ENCODE results near the gene DBN1. TPM values are rescaled to one million over a fixed set of nuclear protein-coding genes. Genes with fewer than 3 reads are reported as not detected.

The DBN1 gene
- total RNA-seq (ENCODE audit: low replicate concordance), result 113 and 338 TPM in 2 replicates

- Mint-ChIP-seq H3K9me3 (no peaks in the 10 kb centered on the region), H3K27me3 (ENCODE audit: insufficient read depth, low read depth) (peaks cover 27% of the 10 kb centered on the region), H3K27ac (peak within 1 kb of the TSS; percentile 72), H3K4me1 (peaks cover 62% of the 10 kb centered on the region), H3K36me3 (peaks cover 8% of the 10 kb centered on the region), H3K4me3 (peak within 1 kb of the TSS; percentile 90)
- H3K4me3 ChIP-seq, result peak within 1 kb of the TSS; percentile 100
- peak within 1 kb of the TSS; percentile 95 for H3K27ac ChIP-seq
- peaks cover 45% of the 10 kb centered on the region for H3K79me2 ChIP-seq (ENCODE audit: low read depth)
- no peaks in the 10 kb centered on the region for H3K27me3 ChIP-seq
- H3K9ac ChIP-seq, result peak within 1 kb of the TSS; percentile 93
- H2AFZ ChIP-seq (replicated peaks), result no peak within 1 kb of the TSS
- TF ChIP-seq, protein P1, sequence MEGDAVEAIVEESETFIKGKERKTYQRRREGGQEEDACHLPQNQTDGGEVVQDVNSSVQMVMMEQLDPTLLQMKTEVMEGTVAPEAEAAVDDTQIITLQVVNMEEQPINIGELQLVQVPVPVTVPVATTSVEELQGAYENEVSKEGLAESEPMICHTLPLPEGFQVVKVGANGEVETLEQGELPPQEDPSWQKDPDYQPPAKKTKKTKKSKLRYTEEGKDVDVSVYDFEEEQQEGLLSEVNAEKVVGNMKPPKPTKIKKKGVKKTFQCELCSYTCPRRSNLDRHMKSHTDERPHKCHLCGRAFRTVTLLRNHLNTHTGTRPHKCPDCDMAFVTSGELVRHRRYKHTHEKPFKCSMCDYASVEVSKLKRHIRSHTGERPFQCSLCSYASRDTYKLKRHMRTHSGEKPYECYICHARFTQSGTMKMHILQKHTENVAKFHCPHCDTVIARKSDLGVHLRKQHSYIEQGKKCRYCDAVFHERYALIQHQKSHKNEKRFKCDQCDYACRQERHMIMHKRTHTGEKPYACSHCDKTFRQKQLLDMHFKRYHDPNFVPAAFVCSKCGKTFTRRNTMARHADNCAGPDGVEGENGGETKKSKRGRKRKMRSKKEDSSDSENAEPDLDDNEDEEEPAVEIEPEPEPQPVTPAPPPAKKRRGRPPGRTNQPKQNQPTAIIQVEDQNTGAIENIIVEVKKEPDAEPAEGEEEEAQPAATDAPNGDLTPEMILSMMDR (IDR thresholded peaks at IDR 0.05), result no peak
- TF ChIP-seq EZH2phosphoT487 (IDR thresholded peaks at IDR 0.05), result no peak
- TF ChIP-seq EZH2 (IDR thresholded peaks at IDR 0.05), result no peak
- H3K4me1 ChIP-seq, result peaks cover 38% of the 10 kb centered on the region
- H3K36me3 ChIP-seq, result no peaks in the 10 kb centered on the region
- peaks cover 41% of the 10 kb centered on the region for H3F3A ChIP-seq (ENCODE audit: low read depth)
- H4K20me1 ChIP-seq (ENCODE audit: low read depth), result peaks cover 45% of the 10 kb centered on the region
- peak; percentile 89 for DNase-seq (ENCODE audit: low spot score)
- peak within 1 kb of the TSS; percentile 99 for H3K4me2 ChIP-seq
- no peaks in the 10 kb centered on the region for H3K9me3 ChIP-seq (ENCODE audit: low read depth)
Observed at GRCh38 chr5:177473443-177474001, at the start of gene DBN1. Gene DBN1 (minus strand): TSS chr5:177473634. CDS start chr5:177473521, 113 bp downstream.

- Mint-ChIP-seq H3K4me3 (no peak overlapping the region), H3K27ac (no peak overlapping the region), H3K4me1 (peaks cover 10% of the 10 kb centered on the region), H3K36me3 (peaks cover 22% of the 10 kb centered on the region), H3K9me3 (no peaks in the 10 kb centered on the region), H3K27me3 (ENCODE audit: insufficient read depth, low read depth) (peaks cover 3% of the 10 kb centered on the region)
- peaks cover 8% of the 10 kb centered on the region for H4K20me1 ChIP-seq (ENCODE audit: low read depth)
- H3K4me1 ChIP-seq, result no peaks in the 10 kb centered on the region
- no peak overlapping the region for H3K4me3 ChIP-seq
- no peaks in the 10 kb centered on the region for H3K9me3 ChIP-seq (ENCODE audit: low read depth)
- no peak overlapping the region for H3K9ac ChIP-seq
- H3K79me2 ChIP-seq (ENCODE audit: low read depth), result peaks cover 13% of the 10 kb centered on the region
- TF ChIP-seq, protein P1 (IDR thresholded peaks at IDR 0.05), result peak; percentile 15
- TF ChIP-seq EZH2phosphoT487 (IDR thresholded peaks at IDR 0.05), result no peak
- no peak for DNase-seq (ENCODE audit: low spot score)
- no peaks in the 10 kb centered on the region for H3K27me3 ChIP-seq
- H2AFZ ChIP-seq (replicated peaks), result no peak overlapping the region
- H3K36me3 ChIP-seq, result no peaks in the 10 kb centered on the region
- H3K4me2 ChIP-seq, result no peak overlapping the region
- H3F3A ChIP-seq (ENCODE audit: low read depth), result peaks cover 22% of the 10 kb centered on the region
- H3K27ac ChIP-seq, result no peak overlapping the region
Observed at GRCh38 chr5:177520916-177521513, 47.6 kb upstream of the DBN1 start.

DNA sequence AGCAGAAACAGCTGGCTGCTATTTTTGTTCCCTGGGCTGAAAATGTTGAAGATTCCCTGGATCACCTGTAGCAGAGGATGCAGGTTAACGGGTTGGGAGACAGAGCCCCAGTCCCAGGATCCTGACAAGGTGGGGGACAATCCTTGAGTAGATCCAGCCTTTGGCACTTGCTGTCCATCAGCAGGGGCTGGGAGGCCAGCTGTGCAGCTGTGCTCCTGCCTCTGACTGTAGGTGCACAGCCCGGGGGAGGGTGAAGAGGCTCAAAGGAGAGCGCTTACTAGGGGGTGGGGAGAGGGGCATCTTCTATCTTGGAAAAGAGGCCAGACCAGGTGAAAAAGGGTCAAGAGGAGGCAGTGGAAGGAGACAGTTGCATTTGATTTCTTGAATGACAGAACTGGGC, 46.8 kb upstream of the DBN1 start:
- Mint-ChIP-seq H3K4me3 (peak overlapping the region; percentile 58), H3K9me3 (no peaks in the 10 kb centered on the region), H3K27ac (no peak overlapping the region), H3K4me1 (peaks cover 18% of the 10 kb centered on the region), H3K36me3 (peaks cover 22% of the 10 kb centered on the region), H3K27me3 (ENCODE audit: insufficient read depth, low read depth) (peaks cover 3% of the 10 kb centered on the region)
- Histone ChIP-seq H3K27me3 (no peaks in the 10 kb centered on the region), H4K20me1 (ENCODE audit: low read depth) (peaks cover 9% of the 10 kb centered on the region), H3F3A (ENCODE audit: low read depth) (peaks cover 22% of the 10 kb centered on the region), H3K27ac (no peak overlapping the region), H3K9me3 (ENCODE audit: low read depth) (no peaks in the 10 kb centered on the region), H2AFZ (replicated peaks) (no peak overlapping the region), H3K79me2 (ENCODE audit: low read depth) (peaks cover 20% of the 10 kb centered on the region), H3K4me3 (no peak overlapping the region), H3K4me1 (no peaks in the 10 kb centered on the region), H3K36me3 (no peaks in the 10 kb centered on the region), H3K4me2 (no peak overlapping the region), H3K9ac (no peak overlapping the region)
- no peak for TF ChIP-seq EZH2phosphoT487 (IDR thresholded peaks at IDR 0.05)
- no peak for TF ChIP-seq EZH2 (IDR thresholded peaks at IDR 0.05)
- TF ChIP-seq, protein P1 (IDR thresholded peaks at IDR 0.05), result no peak
- no peak for DNase-seq (ENCODE audit: low spot score)
